Testis (tissue), 3 donors: ENCODE data around the gene SBNO2. TPM values are rescaled to one million over a fixed set of nuclear protein-coding genes. Genes with fewer than 3 reads are reported as not detected.

Source experiments
- DNase-seq: peaks from one replicate; pipeline ENCODE4 v3.0.0-alpha.2; 2019
- H3K27ac ChIP-seq, 2 donors: fragments of 200-600 bp; sonication (generic); one replicate each; pipeline ENCODE4 v1.5.1; 2019
- H3K27me3 ChIP-seq: fragments of 200-600 bp; sonication (generic); one replicate; pipeline ENCODE4 v1.5.1; 2019
- H3K36me3 ChIP-seq: fragments of 200-600 bp; sonication (generic); one replicate; pipeline ENCODE4 v1.5.1; 2017; ENCODE audit warnings: low read depth; ENCODE audit errors: missing control alignments
- H3K4me1 ChIP-seq: fragments of 200-600 bp; sonication (generic); one replicate; pipeline ENCODE4 v1.5.1; 2019
- H3K4me3 ChIP-seq, 2 donors: fragments of 200-600 bp; sonication (generic); one replicate each; pipeline ENCODE4 v1.5.1; 2017 to 2019
- H3K9me3 ChIP-seq: fragments of 200-600 bp; sonication (generic); one replicate; pipeline ENCODE4 v1.5.1; 2017
- POLR2A ChIP-seq: fragments of 450-650 bp; IDR thresholded peaks from one replicate; pipeline ENCODE4 v1.6.1; 2017; ENCODE audit warnings: antibody characterized with exemption, mild to moderate bottlenecking, moderate library complexity
- WGBS, 2 donors: methylation state at CpG; one replicate each; pipeline ENCODE4 v1.1.5; 2018; 5-methylcytosine and 5-hydroxymethylcytosine counted together
- intact Hi-C: fragments of 100-400 bp; cut with DNase I; formaldehyde crosslinking; loops from one replicate; pipeline ENCODE4 v1.15.1; 2023; ENCODE audit warnings: low total_unique reads
- polyA plus RNA-seq: library from polyadenylated mRNA; stranded (reverse); fragments of 350-450 nt; fragmentation: Illumina TruSeq; extraction: RNeasy Lipid Tissue Mini Kit (QIAGEN cat#74804); gene quantifications from one replicate; pipeline ENCODE4 v1.2.3, GENCODE V29; 2014; ENCODE audit warnings: low read depth, low replicate concordance; ENCODE audit not compliant: insufficient read depth
- total RNA-seq, 2 donors: library from RNA; depleted of rRNA; stranded (reverse); fragments of >200 nt; gene quantifications; one replicate each; pipeline ENCODE4 v1.2.3, GENCODE V29; 2016
- TF ChIP-seq, protein P1 (sequence below), 3 experiments: fragments of 450-650 bp in 2 of 3; fragments of 200-600 bp in 1 of 3; sonication (generic) in 1 of 3; IDR thresholded peaks; one replicate each; pipeline ENCODE4 v1.5.1; 2016 to 2019; ENCODE audit warnings: antibody characterized with exemption in 3 of 3, mild to moderate bottlenecking in 2 of 3, moderate library complexity in 1 of 3

Gene SBNO2
- total and polyA plus RNA-seq, 3 donors from 2014 or later: 34.3 to 65.0 (median 58.9) TPM

DNA sequence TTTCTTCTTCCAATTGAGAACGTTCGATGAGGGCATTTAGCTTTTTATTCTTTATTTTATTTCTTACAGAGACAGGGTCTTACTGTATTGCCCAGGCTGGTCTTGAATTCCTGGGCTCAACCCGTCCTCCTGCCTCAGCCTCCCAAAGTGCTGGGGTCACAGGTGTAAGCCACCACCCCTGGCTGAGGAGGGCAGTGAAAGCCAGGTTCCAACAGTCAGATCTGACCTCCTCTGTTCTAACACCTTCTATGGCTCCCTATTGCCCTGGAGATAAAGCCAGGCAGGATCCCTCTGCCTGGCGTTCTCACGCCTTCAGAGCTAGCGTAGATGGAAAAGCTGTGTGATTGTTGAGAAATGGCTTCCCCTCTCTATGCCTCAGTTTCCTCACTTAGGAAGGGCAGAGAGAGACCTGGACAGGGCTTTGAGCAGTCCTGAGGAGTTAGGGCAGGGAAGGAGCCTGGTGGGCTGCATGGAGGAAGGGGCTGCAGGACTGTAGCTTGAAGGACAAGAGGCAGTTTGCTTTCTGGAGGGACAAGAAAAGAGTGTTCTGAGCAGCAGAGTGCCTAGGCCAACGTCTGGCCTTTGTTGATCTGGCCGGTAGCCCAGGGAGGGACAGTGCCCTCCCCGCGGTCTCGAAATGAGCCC lies 101.6 kb downstream of the SBNO2 start:
- H3K27me3 ChIP-seq: peaks cover 4% of the 10 kb centered on the region

DNA sequence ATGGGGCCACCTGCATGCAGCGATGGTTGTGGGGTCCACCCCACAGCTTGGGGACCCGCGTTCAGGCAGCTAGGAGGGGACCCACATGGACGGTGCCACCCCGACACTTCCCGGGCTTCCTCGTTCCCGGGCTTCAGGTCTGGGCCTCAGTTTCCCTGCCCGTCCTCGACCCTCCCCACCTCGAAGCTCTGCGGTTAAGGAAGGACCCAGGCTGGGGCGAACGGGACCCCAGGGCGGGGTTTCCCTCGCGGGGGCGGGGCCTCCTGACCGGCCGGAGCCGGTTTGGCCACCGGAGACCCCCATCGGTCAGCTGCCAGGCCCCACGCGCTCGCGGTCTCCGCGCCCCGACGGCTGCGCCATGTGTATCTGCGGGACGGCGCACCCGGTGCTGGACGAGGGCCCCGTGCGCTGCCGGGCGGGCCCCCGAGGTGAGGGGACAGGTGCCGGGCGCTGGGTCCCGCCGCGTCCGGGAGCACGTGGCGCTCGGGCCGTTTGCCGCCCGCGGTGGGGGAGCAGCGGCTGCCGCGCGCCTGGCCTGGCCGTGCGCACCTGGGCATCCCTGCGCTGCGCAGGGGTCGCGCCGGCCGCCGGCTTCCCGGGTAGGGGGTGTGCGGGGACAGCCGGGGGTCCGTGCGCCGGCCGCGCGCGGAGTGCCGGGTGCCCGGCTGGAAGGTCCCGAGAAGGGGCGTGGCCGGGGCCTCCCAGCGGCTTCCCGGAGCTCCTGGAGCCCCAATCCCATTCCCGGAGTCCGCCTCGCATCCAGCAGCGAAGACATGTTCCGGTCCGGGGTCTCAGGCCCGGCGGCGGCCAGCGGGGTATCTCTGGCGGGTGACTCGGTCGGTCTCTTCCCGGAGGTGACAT lies 102.9 kb downstream of the SBNO2 start:
- 4 to 17% methylated on average over 5 to 69 of the region's 99 CpGs for WGBS, 2 donors

More for the DNA sequence above, 101.6 kb downstream of the SBNO2 start:
- no peak for DNase-seq
- Histone ChIP-seq H3K9me3 (no peaks in the 10 kb centered on the region), H3K4me1 (no peaks in the 10 kb centered on the region), H3K27ac (no peak overlapping the region), H3K36me3 (no peaks in the 10 kb centered on the region), H3K4me3 (no peak overlapping the region)
- 76 to 85% methylated on average over 10 to 11 of the region's 11 CpGs for WGBS, 2 donors
- intact Hi-C loops: no loop called here
- TF ChIP-seq, protein P1, sequence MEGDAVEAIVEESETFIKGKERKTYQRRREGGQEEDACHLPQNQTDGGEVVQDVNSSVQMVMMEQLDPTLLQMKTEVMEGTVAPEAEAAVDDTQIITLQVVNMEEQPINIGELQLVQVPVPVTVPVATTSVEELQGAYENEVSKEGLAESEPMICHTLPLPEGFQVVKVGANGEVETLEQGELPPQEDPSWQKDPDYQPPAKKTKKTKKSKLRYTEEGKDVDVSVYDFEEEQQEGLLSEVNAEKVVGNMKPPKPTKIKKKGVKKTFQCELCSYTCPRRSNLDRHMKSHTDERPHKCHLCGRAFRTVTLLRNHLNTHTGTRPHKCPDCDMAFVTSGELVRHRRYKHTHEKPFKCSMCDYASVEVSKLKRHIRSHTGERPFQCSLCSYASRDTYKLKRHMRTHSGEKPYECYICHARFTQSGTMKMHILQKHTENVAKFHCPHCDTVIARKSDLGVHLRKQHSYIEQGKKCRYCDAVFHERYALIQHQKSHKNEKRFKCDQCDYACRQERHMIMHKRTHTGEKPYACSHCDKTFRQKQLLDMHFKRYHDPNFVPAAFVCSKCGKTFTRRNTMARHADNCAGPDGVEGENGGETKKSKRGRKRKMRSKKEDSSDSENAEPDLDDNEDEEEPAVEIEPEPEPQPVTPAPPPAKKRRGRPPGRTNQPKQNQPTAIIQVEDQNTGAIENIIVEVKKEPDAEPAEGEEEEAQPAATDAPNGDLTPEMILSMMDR (IDR thresholded peaks at IDR 0.05): no peak
- TF ChIP-seq POLR2A: no peak

DNA sequence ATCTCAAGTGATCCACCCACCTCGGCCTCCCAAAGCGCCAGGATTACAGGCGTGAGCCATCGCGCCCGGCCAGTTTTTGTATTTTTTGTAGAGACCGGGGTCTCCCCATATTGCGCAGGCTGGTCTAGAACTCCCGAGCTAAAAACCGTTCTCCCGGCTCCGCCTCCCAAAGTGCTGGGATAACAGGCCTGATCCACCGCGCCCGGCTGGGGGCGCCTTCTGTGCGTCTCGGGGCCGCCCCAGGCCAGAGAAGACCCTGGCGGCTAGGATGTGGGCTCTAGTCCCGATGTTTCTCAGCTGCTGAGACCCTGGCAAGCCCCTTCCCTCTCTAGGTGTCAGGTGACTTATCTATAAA lies 103.5 kb downstream of the SBNO2 start:
- Histone ChIP-seq H3K9me3 (no peaks in the 10 kb centered on the region), H3K4me3 (no peak overlapping the region), H3K4me1 (peaks cover 4% of the 10 kb centered on the region), H3K27ac (no peak overlapping the region), H3K27me3 (peaks cover 4% of the 10 kb centered on the region), H3K36me3 (no peaks in the 10 kb centered on the region)
- intact Hi-C loops: no loop called here
- no peak for TF ChIP-seq POLR2A
- no peak for DNase-seq
- 9 to 11% methylated on average over 20 to 21 of the region's 21 CpGs for WGBS, 2 donors

More for the DNA sequence above, 102.9 kb downstream of the SBNO2 start:
- Histone ChIP-seq H3K36me3 (no peaks in the 10 kb centered on the region), H3K27me3 (peaks cover 4% of the 10 kb centered on the region), H3K4me3 (peak overlapping the region in 1 of 2 donors; percentile 24), H3K9me3 (no peaks in the 10 kb centered on the region), H3K27ac (no peak overlapping the region), H3K4me1 (peaks cover 4% of the 10 kb centered on the region)
- intact Hi-C loops: no loop called here
- no peak for DNase-seq
- TF ChIP-seq, protein P1 (IDR thresholded peaks at IDR 0.05): no peak
- no peak for TF ChIP-seq POLR2A

DNA sequence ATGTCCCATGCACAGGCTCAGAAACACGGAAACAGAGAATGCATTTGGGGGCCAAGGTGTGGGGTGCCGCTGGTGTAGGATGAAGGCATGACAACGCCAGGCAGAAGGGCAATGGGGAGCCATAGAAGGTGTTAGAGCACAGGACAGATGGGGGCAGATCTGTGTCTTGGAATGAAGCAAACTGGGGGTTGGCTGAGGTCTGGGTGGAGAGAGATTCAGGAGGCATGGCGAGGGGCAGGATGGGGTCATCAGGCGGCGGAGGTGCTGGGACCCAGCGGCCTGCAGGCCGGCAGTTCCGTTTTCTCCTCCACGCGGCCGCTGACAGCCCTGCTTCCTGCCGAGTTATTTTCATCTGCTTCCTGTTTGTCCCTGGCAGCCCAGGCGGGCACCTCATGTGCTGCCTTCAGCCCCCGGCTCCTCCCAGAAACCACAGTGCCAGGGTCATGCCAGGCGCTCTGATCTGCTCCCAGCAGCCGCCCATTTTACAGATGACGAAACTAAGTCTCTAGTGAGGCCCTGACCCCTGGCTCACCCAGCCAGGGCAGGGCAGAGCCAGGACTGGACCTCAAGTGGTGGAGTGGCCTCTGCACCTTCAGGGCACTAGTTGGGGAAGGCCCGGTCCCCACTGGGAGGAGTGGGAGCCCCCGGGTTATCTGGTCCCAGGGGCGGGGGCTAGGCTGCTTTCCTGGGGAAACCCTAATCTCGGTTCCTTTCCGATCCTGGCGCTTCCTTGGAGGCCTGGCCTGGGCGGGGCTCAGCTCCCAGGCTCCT lies 104.9 kb downstream of the SBNO2 start:
- Histone ChIP-seq H3K4me3 (no peak overlapping the region), H3K27me3 (peaks cover 4% of the 10 kb centered on the region), H3K9me3 (no peaks in the 10 kb centered on the region), H3K27ac (no peak overlapping the region), H3K4me1 (peaks cover 4% of the 10 kb centered on the region), H3K36me3 (no peaks in the 10 kb centered on the region)
- DNase-seq: peak; percentile 51
- intact Hi-C loops: no loop called here
- WGBS, 2 donors: 62 to 67% methylated on average over 21 to 25 of the region's 25 CpGs
- TF ChIP-seq, protein P1 (IDR thresholded peaks at IDR 0.05): no peak
- no peak for TF ChIP-seq POLR2A
